IMR-90 (cell line): ENCODE results near the gene RGMB. TPM values are rescaled to one million over a fixed set of nuclear protein-coding genes. Genes with fewer than 3 reads are reported as not detected.
"Not testable (repeated sequence)": the region's sequence is repeated elsewhere in the genome, so short reads cannot be mapped to it uniquely, and the experiment has no call there.

ENCODE experiments used
- ATAC-seq: fragments of 200-7000 bp; cut with Tn5 transposase; 2 replicates; pipeline ENCODE4 v1.9.1; 2020; ENCODE audit warnings: low read depth, mild to moderate bottlenecking, moderate library complexity
- BruUV-seq: library from RNA; stranded (reverse); fragments of 400-500 nt; replicated peaks from 2 replicates; lab custom pipeline; 2021; lab: Mats Ljungman, UMichigan
- CTCF ChIA-PET: fragments of 300-600 bp; formaldehyde crosslinking; extraction: SDS; loops from one replicate; lab custom pipeline; 2021; ENCODE audit warnings: antibody characterized with exemption; lab: Yijun Ruan, JAX
- POLR2A ChIA-PET: fragments of 300-600 bp; sonication (Branson Sonifier 250); formaldehyde crosslinking; loops from one replicate; lab custom pipeline; 2022; ENCODE audit warnings: antibody characterized with exemption; ENCODE audit not compliant: unreplicated experiment; lab: Charles Lee
- DNase-seq: peaks from one replicate; pipeline ENCODE4 v3.0.0; 2013
- H2AFZ ChIP-seq: replicated peaks from 2 replicates; pipeline ENCODE3; 2013; ENCODE audit warnings: low read length, mild to moderate bottlenecking; ENCODE audit not compliant: poor library complexity
- H2AK5ac ChIP-seq: 2 replicates; pipeline ENCODE4 v1.6.1; 2013; ENCODE audit warnings: low read depth, low read length, inconsistent platforms
- H2AK9ac ChIP-seq: replicated peaks from 2 replicates; pipeline ENCODE3; 2013; ENCODE audit warnings: mild to moderate bottlenecking, low read depth, low read length, moderate library complexity; ENCODE audit not compliant: poor library complexity
- H2BK120ac ChIP-seq: 2 replicates; pipeline ENCODE4 v1.6.1; 2013; ENCODE audit warnings: low read depth, low read length, inconsistent platforms
- H2BK15ac ChIP-seq: 3 replicates; pipeline ENCODE4 v1.6.1; 2013; ENCODE audit warnings: low read depth, low read length, inconsistent platforms
- H2BK20ac ChIP-seq: 2 replicates; pipeline ENCODE4 v1.6.1; 2013; ENCODE audit warnings: low read depth, mild to moderate bottlenecking, inconsistent platforms, low read length, moderate library complexity
- H2BK5ac ChIP-seq: 2 replicates; pipeline ENCODE4 v1.6.1; 2013; ENCODE audit warnings: mild to moderate bottlenecking, low read depth, low read length, inconsistent platforms; ENCODE audit not compliant: poor library complexity, severe bottlenecking
- H3K14ac ChIP-seq: replicated peaks from 2 replicates; pipeline ENCODE4 v1.6.1; 2013; ENCODE audit warnings: low read depth, low read length, inconsistent platforms
- H3K18ac ChIP-seq: 2 replicates; pipeline ENCODE4 v1.6.1; 2013; ENCODE audit warnings: low read depth, low read length, control low read depth
- H3K23ac ChIP-seq: 2 replicates; pipeline ENCODE4 v1.6.1; 2013; ENCODE audit warnings: low read depth, low read length, inconsistent platforms
- H3K27ac ChIP-seq: 2 replicates; pipeline ENCODE4 v1.5.1; 2013; ENCODE audit warnings: mild to moderate bottlenecking, control low read depth, low read length; ENCODE audit not compliant: insufficient read depth
- H3K27me3 ChIP-seq: 2 replicates; pipeline ENCODE4 v1.6.1; 2013; ENCODE audit warnings: low read length; ENCODE audit not compliant: control insufficient read depth, insufficient read depth
- H3K36me3 ChIP-seq: 2 replicates; pipeline ENCODE4 v1.6.1; 2013; ENCODE audit warnings: low read length, mixed read lengths; ENCODE audit not compliant: control insufficient read depth, insufficient read depth
- H3K4ac ChIP-seq: 2 replicates; pipeline ENCODE4 v1.6.1; 2013; ENCODE audit warnings: low read depth, low read length, inconsistent platforms
- H3K4me1 ChIP-seq: 2 replicates; pipeline ENCODE4 v1.6.1; 2013; ENCODE audit warnings: low read length, mixed read lengths; ENCODE audit not compliant: control insufficient read depth, insufficient read depth
- H3K4me2 ChIP-seq: 2 replicates; pipeline ENCODE4 v1.6.1; 2013; ENCODE audit warnings: low read depth, mild to moderate bottlenecking, control low read depth, low read length, moderate library complexity
- H3K4me3 ChIP-seq: 2 replicates; pipeline ENCODE4 v1.5.1; 2013; ENCODE audit warnings: low read depth, mild to moderate bottlenecking, control low read depth, low read length, moderate library complexity; ENCODE audit not compliant: insufficient read depth
- H3K56ac ChIP-seq: 2 replicates; pipeline ENCODE4 v1.6.1; 2013; ENCODE audit warnings: low read length, inconsistent platforms; ENCODE audit not compliant: insufficient read depth; ENCODE audit errors: extremely low read depth
- H3K79me1 ChIP-seq, 2 experiments: 2 replicates each; pipeline ENCODE4 v1.6.1; 2013; ENCODE audit warnings: low read length in 2 of 2, inconsistent platforms in 1 of 2, low read depth in 1 of 2
- H3K9ac ChIP-seq: 2 replicates; pipeline ENCODE4 v1.6.1; 2013; ENCODE audit warnings: low read depth, low read length, control low read depth
- H3K9me1 ChIP-seq: 2 replicates; pipeline ENCODE4 v1.6.1; 2013; ENCODE audit warnings: low read length, inconsistent platforms; ENCODE audit not compliant: insufficient read depth
- H3K9me3 ChIP-seq: 2 replicates; pipeline ENCODE4 v1.6.1; 2013; ENCODE audit warnings: low read length; ENCODE audit not compliant: control insufficient read depth, insufficient read depth
- H4K20me1 ChIP-seq: 2 replicates; pipeline ENCODE4 v1.6.1; 2013; ENCODE audit warnings: low read length, inconsistent platforms; ENCODE audit not compliant: insufficient read depth
- H4K5ac ChIP-seq: 2 replicates; pipeline ENCODE4 v1.6.1; 2013; ENCODE audit warnings: mild to moderate bottlenecking, low read depth, low read length, control low read depth
- H4K8ac ChIP-seq, 2 experiments: 2 replicates each; pipeline ENCODE4 v1.6.1; 2013; ENCODE audit warnings: low read depth in 2 of 2, low read length in 2 of 2, control low read depth in 1 of 2, inconsistent platforms in 1 of 2
- H4K91ac ChIP-seq: 2 replicates; pipeline ENCODE4 v1.6.1; 2013; ENCODE audit warnings: low read depth, low read length, inconsistent platforms; ENCODE audit not compliant: insufficient read depth
- WGBS, 2 experiments: methylation state at CpG; one replicate each; pipeline versions ENCODE4 v1.1.5 to v1.1.7; 2013; ENCODE audit warnings: missing lambda C conversion rate in 2 of 2; ENCODE audit not compliant: insufficient read length in 1 of 2; ENCODE audit errors: extremely low coverage in 2 of 2; 5-methylcytosine and 5-hydroxymethylcytosine counted together
- dilution Hi-C: fragments of 300-500 bp; cut with HindIII; formaldehyde crosslinking; loops from one replicate; pipeline ENCODE4 v1.14.3; 2018; ENCODE audit warnings: low sequenced_read_pairs; ENCODE audit not compliant: unreplicated experiment
- in situ Hi-C: fragments of 300-500 bp; cut with MboI; formaldehyde crosslinking; loops from 3 replicates; pipeline ENCODE4 v1.14.3; 2019; ENCODE audit warnings: low sequenced_read_pairs, inconsistent platforms, mixed read lengths
- intact Hi-C: fragments of 100-400 bp; cut with micrococcal nuclease; formaldehyde crosslinking; loops from 2 replicates; pipeline ENCODE4 v1.10.0; 2022
- polyA plus RNA-seq, 3 experiments: library from polyadenylated mRNA; depleted of rRNA; stranded (reverse); fragments of >200 nt; gene quantifications; 2 replicates each; pipeline ENCODE4 v1.2.3, GENCODE V29; 2012; ENCODE audit warnings: low replicate concordance in 1 of 3
- total RNA-seq: library from RNA; depleted of rRNA; stranded (reverse); fragments of >200 nt; gene quantifications from 2 replicates; pipeline ENCODE4 v1.2.3, GENCODE V29; 2012

Gene RGMB
- total and polyA plus RNA-seq, 2 of the 4 experiments (the other 2 are of a cell fraction) = 74.4 to 129 TPM

GRCh38 chr5:98752801-98753200, 20.7 kb upstream of the RGMB start:
- H3K18ac ChIP-seq, H3K4me2 ChIP-seq, H3K4me3 ChIP-seq, POLR2A ChIA-PET, H3K9me3 ChIP-seq, H4K91ac ChIP-seq, BruUV-seq, H3K23ac ChIP-seq, dilution Hi-C loops, H4K20me1 ChIP-seq, ATAC-seq, H3K4ac ChIP-seq, H2AK5ac ChIP-seq, H3K27ac ChIP-seq, H4K5ac ChIP-seq, H2BK15ac ChIP-seq, in situ Hi-C loops, H2AK9ac ChIP-seq, H3K79me1 ChIP-seq, H3K14ac ChIP-seq, H3K4me1 ChIP-seq, H2BK120ac ChIP-seq, H2AFZ ChIP-seq, H3K56ac ChIP-seq, H2BK20ac ChIP-seq, H2BK5ac ChIP-seq, H3K36me3 ChIP-seq, DNase-seq, H3K9me1 ChIP-seq, H3K9ac ChIP-seq, intact Hi-C loops, H4K8ac ChIP-seq, H3K27me3 ChIP-seq: not testable (repeated sequence)
- no CpG with 5 or more reads among the region's 1 CpG for WGBS, 2 experiments
- CTCF ChIA-PET = interaction anchor here (0.6 kb wide), 1 partner anchor 18 kb away, joined by 7 read pairs; no protein-coding TSS in a partner anchor
